Sigmoid colon (tissue), 7 donors: ENCODE data around the gene GLS2. TPM values are rescaled to one million over a fixed set of nuclear protein-coding genes. Genes with fewer than 3 reads are reported as not detected.
A peak's percentile ranks its signal among the peaks of the same experiment; 100 is the strongest.

Experiments
- DNase-seq: peaks from one replicate; pipeline ENCODE4 v3.0.0-alpha.2; 2019
- H3K27ac ChIP-seq, 4 donors: fragments of 200-600 bp; sonication (generic); one replicate each; pipeline ENCODE4 v1.5.1; 2016 to 2019; ENCODE audit warnings: mild to moderate bottlenecking in 1 of 4
- H3K27me3 ChIP-seq, 3 donors: fragments of 200-600 bp; sonication (generic); one replicate each; pipeline ENCODE4 v1.5.1; 2019; ENCODE audit warnings: mild to moderate bottlenecking in 1 of 3
- H3K36me3 ChIP-seq, 4 donors: fragments of 200-600 bp; sonication (generic); one replicate each; pipeline ENCODE4 v1.5.1; 2016 to 2019
- H3K4me1 ChIP-seq, 4 donors: fragments of 200-600 bp; sonication (generic); one replicate each; pipeline ENCODE4 v1.5.1; 2017 to 2019
- H3K4me3 ChIP-seq, 4 donors: fragments of 200-600 bp; sonication (generic); one replicate each; pipeline ENCODE4 v1.5.1; 2017 to 2019; ENCODE audit warnings: mild to moderate bottlenecking in 2 of 4, moderate library complexity in 1 of 4
- H3K9me3 ChIP-seq, 4 donors: fragments of 200-600 bp in 3 of 4; sonication (generic) in 3 of 4; one replicate each; pipeline versions ENCODE4 v1.5.1 to v1.6.1; 2013 to 2019
- EP300 ChIP-seq, 4 donors: sonication (generic); formaldehyde crosslinking; IDR thresholded peaks; one replicate each; pipeline ENCODE4 v1.6.1; 2017; ENCODE audit warnings: antibody characterized with exemption in 4 of 4
- POLR2A ChIP-seq, 2 donors: fragments of 450-650 bp; IDR thresholded peaks; one replicate each; pipeline ENCODE4 v1.6.1; 2016; ENCODE audit warnings: antibody characterized with exemption in 2 of 2, mild to moderate bottlenecking in 2 of 2, moderate library complexity in 2 of 2
- POLR2AphosphoS5 ChIP-seq, 4 donors: sonication (generic); formaldehyde crosslinking; IDR thresholded peaks; one replicate each; pipeline ENCODE4 v1.6.1; 2017; ENCODE audit warnings: antibody characterized with exemption in 4 of 4
- WGBS, 2 donors: extraction: QIAGEN DNeasy Blood & Tissue Kit; methylation state at CpG; one replicate each; pipeline ENCODE4 v1.1.7; 2013; 5-methylcytosine and 5-hydroxymethylcytosine counted together
- intact Hi-C: fragments of 100-400 bp; cut with DNase I; formaldehyde crosslinking; loops from one replicate; pipeline ENCODE4 v1.15.1; 2023
- polyA plus RNA-seq, 3 donors: library from polyadenylated mRNA; stranded (reverse); fragments of 200-250 nt; gene quantifications; one replicate each; pipeline ENCODE4 v1.2.3, GENCODE V29; 2013
- total RNA-seq, 4 donors: library from RNA; depleted of rRNA; stranded (reverse); fragments of >200 nt; gene quantifications; one replicate each; pipeline ENCODE4 v1.1.0, GENCODE V29; 2016
- TF ChIP-seq, protein P1 (sequence below), 4 experiments: fragments of 450-650 bp in 3 of 4; fragments of 200-600 bp in 1 of 4; IDR thresholded peaks; one replicate each; pipeline ENCODE4 v1.5.1; 2016 to 2019; ENCODE audit warnings: antibody characterized with exemption in 4 of 4, mild to moderate bottlenecking in 3 of 4, moderate library complexity in 2 of 4
- donor health status: healthy with polysubstance abuse.
- donor health status: Bipolar disorder and iron deficiency.
- donor health status: healthy.

Gene GLS2
- total and polyA plus RNA-seq, 7 donors, result 0.66 to 3.5 (median 1.2) TPM; not detected in 2

DNA sequence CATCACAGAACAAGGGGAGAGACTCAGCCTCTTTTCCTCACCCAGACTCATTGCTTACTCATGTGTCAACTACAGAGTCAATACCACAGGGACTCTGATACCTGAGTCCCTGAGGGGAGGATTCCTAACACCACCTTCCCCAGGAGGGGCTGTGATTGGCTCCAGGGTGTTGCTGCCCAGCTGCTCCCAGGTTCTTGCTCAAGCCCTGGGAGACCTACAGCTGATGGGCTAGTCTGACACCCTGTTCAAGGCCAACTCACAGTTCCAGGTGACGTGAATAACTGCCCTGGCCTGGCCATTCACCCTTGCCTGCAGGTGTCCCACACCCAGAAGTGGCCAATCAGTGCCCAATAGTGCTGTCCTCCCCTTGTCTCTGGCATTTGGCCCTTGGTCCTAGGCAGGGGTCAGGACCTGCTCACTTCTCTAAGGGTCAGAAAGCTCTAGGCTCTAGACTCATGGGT lies 11.0 kb downstream of the GLS2 start:
- H3K27me3 ChIP-seq, result no peaks in the 10 kb centered on the region
- 84 to 88% methylated on average over 1 of the region's 1 CpG for WGBS, 2 donors
- intact Hi-C loops, result no loop called here
- H3K9me3 ChIP-seq, result no peaks in the 10 kb centered on the region
- no peaks in the 10 kb centered on the region for H3K4me1 ChIP-seq
- TF ChIP-seq POLR2AphosphoS5 (IDR thresholded peaks at IDR 0.05), result no peak
- TF ChIP-seq, protein P1, sequence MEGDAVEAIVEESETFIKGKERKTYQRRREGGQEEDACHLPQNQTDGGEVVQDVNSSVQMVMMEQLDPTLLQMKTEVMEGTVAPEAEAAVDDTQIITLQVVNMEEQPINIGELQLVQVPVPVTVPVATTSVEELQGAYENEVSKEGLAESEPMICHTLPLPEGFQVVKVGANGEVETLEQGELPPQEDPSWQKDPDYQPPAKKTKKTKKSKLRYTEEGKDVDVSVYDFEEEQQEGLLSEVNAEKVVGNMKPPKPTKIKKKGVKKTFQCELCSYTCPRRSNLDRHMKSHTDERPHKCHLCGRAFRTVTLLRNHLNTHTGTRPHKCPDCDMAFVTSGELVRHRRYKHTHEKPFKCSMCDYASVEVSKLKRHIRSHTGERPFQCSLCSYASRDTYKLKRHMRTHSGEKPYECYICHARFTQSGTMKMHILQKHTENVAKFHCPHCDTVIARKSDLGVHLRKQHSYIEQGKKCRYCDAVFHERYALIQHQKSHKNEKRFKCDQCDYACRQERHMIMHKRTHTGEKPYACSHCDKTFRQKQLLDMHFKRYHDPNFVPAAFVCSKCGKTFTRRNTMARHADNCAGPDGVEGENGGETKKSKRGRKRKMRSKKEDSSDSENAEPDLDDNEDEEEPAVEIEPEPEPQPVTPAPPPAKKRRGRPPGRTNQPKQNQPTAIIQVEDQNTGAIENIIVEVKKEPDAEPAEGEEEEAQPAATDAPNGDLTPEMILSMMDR (IDR thresholded peaks at IDR 0.05), result no peak
- DNase-seq, result no peak
- no peak overlapping the region for H3K4me3 ChIP-seq
- H3K36me3 ChIP-seq, result no peaks in the 10 kb centered on the region
- no peak overlapping the region for H3K27ac ChIP-seq

DNA sequence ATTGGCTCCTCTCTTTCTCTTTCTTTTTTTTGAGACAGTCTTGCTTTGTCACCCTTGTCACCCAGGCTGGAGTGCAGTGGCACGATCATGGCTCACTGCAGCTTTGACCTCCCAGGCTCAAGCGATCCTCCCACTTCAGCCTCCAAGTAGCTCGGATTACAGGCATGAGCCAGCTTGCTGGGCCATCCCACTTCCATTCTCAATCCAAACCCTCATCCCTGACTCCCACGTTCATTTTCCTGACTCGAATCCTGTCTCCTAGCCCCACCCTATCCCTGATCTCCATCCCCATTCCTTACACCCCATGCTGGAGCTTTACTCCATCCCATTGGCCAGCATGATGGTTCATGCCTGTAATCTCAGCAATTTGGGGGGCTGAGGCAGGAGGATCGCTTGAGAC lies 11.8 kb downstream of the GLS2 start:
- Histone ChIP-seq H3K36me3 (no peaks in the 10 kb centered on the region), H3K4me3 (no peak overlapping the region), H3K4me1 (no peaks in the 10 kb centered on the region), H3K27ac (no peak overlapping the region), H3K27me3 (no peaks in the 10 kb centered on the region), H3K9me3 (no peaks in the 10 kb centered on the region)
- 87 to 92% methylated on average over 6 of the region's 6 CpGs for WGBS, 2 donors
- intact Hi-C loops, result no loop called here
- TF ChIP-seq POLR2AphosphoS5 (IDR thresholded peaks at IDR 0.05), result no peak
- no peak for TF ChIP-seq EP300 (IDR thresholded peaks at IDR 0.05)
- no peak for TF ChIP-seq POLR2A (IDR thresholded peaks at IDR 0.05)
- TF ChIP-seq, protein P1 (IDR thresholded peaks at IDR 0.05), result no peak
- no peak for DNase-seq

DNA sequence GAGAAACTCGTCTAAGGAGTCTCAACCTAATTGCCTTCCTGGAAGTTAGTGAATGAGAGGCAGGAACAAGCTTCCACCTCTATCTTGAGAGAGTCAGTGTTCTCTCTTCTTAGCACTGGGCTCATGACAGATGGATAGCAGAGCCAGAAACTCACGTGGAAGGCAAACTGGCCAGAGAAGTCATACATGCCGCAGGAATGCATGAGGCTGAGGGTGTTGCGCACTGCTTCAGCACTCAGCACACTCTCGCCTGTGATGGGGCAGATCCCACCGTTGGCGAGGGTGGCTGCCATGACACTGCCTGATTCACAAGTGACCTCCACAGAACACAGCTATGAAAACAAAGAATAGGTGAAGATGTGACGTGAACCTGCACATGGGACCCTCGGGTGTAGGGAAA lies 13.6 kb downstream of the GLS2 start:
- 94 to 95% methylated on average over 9 of the region's 9 CpGs for WGBS, 2 donors
- Histone ChIP-seq H3K4me3 (no peak overlapping the region), H3K27me3 (no peaks in the 10 kb centered on the region), H3K4me1 (peaks cover 0 to 13% (median 5%) of the 10 kb centered on the region in 4 donors), H3K36me3 (no peaks in the 10 kb centered on the region), H3K27ac (no peak overlapping the region), H3K9me3 (no peaks in the 10 kb centered on the region)
- DNase-seq, result no peak
- TF ChIP-seq POLR2AphosphoS5 (IDR thresholded peaks at IDR 0.05), result no peak
- no peak for TF ChIP-seq EP300 (IDR thresholded peaks at IDR 0.05)
- TF ChIP-seq, protein P1 (IDR thresholded peaks at IDR 0.05), result no peak
- no peak for TF ChIP-seq POLR2A (IDR thresholded peaks at IDR 0.05)
- intact Hi-C loops, result no loop called here

DNA sequence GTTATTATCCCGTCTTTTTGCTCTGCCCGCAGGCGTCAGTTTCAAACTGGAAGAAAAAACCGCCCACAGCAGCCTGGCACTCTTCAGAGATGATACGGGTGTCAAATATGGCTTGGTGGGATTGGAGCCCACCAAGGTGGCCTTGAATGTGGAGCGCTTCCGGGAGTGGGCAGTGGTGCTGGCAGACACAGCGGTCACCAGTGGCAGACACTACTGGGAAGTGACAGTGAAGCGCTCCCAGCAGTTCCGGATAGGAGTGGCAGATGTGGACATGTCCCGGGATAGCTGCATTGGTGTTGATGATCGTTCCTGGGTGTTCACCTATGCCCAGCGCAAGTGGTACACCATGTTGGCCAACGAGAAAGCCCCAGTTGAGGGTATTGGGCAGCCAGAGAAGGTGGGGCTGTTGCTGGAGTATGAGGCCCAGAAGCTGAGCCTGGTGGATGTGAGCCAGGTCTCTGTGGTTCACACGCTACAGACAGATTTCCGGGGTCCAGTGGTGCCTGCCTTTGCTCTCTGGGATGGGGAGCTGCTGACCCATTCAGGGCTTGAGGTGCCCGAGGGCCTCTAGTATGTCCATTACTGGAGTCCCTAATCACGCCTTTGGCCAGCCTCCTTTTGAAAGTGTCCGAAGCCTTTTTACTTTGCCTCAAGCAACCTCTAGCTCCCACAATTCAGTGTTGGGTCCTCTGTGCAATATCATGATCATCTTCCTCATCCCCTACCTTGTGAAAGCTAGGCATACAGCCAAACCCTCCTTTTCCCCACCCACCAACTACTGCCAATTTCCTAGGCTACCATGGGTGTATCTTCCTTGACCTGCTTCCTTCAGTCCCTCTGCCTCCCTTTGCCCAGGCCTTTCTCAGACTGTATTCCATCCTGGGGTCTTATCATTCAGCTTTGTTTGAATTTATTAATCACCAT lies 18.7 kb downstream of the GLS2 start:
- Histone ChIP-seq H3K36me3 (no peaks in the 10 kb centered on the region), H3K27me3 (no peaks in the 10 kb centered on the region), H3K4me1 (peaks cover 0 to 19% (median 16%) of the 10 kb centered on the region in 4 donors), H3K9me3 (no peaks in the 10 kb centered on the region), H3K4me3 (peak overlapping the region; percentile 64 to 80 (median 74)), H3K27ac (peak overlapping the region; percentile 84 to 90 (median 86))
- peak; percentile 69 for DNase-seq
- TF ChIP-seq POLR2A (IDR thresholded peaks at IDR 0.05), result no peak
- TF ChIP-seq EP300 (IDR thresholded peaks at IDR 0.05), result no peak
- no peak for TF ChIP-seq POLR2AphosphoS5 (IDR thresholded peaks at IDR 0.05)
- TF ChIP-seq, protein P1 (IDR thresholded peaks at IDR 0.05), result no peak
- 28 to 44% methylated on average over 19 of the region's 19 CpGs for WGBS, 2 donors
- intact Hi-C loops, result loop anchor here (5.0 to 10.0 kb wide), 4 partner anchors 137 to 344 kb away; partner anchors contain the start of genes CNPY2, ESYT1 and PAN2
